GM18508 (cell line): Measurements from ENCODE around the gene CITED2.

Experiments
- ATAC-seq: cut with Tn5 transposase; IDR thresholded peaks from one replicate; pipeline ENCODE4 v1.9.1; 2021; ENCODE audit warnings: moderate number of reproducible peaks; ENCODE audit not compliant: insufficient read depth, unreplicated experiment

Gene CITED2

GRCh38 chr6:139388384-139388783 lies 13.9 kb upstream of the CITED2 start:
- no peak for ATAC-seq

- no peak for ATAC-seq
Measured at GRCh38 chr6:139386404-139386803, 12.0 kb upstream of the CITED2 start.

DNA sequence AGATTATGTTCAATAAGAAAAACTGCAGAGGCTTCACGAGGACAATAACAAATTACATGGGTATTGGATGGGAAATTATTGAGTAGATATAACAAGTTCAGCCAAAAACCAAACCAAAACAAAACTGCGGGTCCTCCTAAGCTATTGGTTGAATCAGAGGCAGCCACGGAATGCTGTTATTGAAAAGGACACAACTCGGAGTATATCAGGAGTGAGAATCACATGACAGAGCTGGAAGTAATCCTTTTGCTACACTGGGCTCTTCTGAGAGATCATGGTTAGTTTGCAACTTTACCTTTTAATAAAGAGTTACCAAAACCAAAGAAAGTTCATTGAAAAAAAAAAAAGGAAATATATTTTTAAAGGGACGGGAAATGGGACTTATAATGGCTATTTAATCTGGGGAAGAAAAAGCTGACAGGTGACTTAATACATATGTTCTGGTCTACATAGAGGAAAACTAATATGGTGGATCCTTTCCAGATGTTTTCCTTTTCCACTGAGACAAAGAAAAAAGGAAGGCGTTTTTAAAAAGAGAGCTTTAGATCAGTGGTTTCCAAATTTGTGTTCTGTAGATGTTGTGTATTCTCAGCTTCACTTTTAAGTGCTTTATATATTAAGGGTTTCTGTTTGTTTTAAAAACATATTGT lies 6.9 kb upstream of the CITED2 start:
- ATAC-seq, result no peak

- no peak for ATAC-seq
Measured at GRCh38 chr6:139380611-139381010, 6.2 kb upstream of the CITED2 start.

DNA sequence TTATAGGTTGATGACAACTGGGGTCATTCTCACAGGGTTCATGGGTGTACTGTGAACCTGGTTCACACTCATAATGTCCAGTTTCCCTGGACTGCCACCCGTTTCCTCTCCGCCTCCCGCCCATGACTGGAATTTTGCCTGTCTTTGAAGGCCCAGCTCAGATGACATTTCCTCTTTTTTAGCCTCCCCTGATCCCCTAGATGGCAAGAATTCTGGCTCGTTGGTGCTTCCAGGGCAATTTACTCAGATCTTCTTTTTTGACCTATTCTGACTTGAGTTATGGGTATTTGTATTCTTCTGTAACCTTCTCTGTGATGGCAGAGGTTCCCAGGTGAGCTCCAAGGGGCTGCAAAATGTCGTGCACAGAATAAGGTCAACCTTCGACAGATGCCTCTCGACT lies 5.7 kb upstream of the CITED2 start:
- no peak for ATAC-seq

DNA sequence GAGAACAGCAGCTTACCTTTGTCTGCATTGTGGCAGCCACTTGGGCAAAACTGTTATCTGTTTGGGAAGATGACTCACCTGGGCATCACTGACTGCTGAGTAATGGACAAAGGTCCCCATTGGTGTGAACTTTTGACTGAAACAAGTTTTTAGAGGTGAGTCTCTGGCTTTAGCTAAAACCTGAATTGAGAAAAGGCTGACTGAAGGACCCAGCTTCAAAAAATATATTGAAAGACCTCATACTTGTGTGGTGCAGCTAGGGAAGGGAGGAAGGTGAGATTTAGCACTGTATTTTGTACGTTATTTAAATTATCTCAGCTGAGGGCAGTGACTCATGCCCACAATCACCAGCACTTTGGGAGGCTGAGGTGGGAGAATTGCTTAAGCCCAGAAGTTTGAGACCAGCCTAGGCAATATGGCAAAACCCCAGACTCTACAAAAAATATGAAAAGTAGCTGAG lies 4.5 kb upstream of the CITED2 start:
- no peak for ATAC-seq

DNA sequence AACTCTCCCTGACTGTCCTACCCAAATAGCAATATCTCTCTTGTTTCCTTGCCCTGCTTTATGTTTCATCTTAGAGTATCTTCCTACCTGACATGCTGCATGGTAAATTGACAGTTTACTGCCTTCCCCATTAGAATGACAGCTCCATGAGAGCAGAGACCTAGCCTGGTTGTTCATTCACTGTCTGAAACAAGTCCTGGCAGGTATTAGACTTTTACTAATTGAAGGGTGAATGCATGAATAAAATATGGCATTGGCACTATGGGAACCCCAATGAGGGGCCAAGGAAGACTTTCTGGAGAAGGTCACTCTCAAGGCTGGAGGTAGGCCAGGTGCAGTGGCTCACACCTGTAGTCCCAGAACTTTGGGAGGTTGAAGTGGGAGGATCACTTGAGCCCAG lies 3.8 kb upstream of the CITED2 start:
- ATAC-seq, result no peak

GRCh38 chr6:139376604-139377218 lies 2.3 kb upstream of the CITED2 start:
- ATAC-seq, result no peak

DNA sequence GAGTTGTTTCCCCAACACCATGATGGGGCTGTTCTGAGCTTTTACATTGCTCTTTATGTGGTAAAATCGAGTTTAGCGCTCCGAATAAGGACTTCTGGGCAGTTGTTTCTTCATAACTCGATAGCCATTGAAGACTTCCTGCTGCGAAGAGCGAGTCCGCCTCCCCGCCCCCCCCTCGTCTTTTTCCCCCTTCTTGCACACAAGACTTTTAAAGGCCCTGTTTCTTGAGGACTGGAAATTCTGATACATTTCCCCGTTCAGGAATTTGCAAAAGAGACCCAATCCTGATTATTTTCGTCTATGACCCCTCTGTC lies 1.5 kb upstream of the CITED2 start:
- ATAC-seq, result no peak

GRCh38 chr6:139375226-139376016 lies 973 bp upstream of the CITED2 start:
- ATAC-seq, result peak; percentile 31

DNA sequence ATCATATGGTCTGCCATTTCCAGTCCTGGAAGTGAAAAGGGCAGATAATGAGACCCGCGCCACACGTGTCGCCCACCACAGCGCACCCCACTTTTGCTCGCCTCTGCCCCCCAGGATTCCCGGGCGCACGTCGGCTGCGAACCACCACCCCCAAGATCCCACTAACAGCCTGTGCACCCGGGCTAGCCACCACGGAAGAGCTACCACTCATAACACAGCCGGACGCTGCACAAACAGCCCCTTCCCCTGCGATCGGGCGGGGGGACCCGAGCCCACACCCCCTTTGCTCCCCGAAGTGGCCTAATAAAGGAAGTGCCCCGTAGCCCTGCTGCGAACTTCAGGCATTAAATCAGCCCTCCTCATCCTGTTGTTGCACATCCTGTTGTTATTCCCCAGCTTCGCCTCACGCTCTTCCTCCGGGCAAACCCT lies 506 bp downstream of the CITED2 start:
- ATAC-seq, result no peak

- no peak for ATAC-seq
Measured at GRCh38 chr6:139373154-139373927, 1.1 kb downstream of the CITED2 start.

DNA sequence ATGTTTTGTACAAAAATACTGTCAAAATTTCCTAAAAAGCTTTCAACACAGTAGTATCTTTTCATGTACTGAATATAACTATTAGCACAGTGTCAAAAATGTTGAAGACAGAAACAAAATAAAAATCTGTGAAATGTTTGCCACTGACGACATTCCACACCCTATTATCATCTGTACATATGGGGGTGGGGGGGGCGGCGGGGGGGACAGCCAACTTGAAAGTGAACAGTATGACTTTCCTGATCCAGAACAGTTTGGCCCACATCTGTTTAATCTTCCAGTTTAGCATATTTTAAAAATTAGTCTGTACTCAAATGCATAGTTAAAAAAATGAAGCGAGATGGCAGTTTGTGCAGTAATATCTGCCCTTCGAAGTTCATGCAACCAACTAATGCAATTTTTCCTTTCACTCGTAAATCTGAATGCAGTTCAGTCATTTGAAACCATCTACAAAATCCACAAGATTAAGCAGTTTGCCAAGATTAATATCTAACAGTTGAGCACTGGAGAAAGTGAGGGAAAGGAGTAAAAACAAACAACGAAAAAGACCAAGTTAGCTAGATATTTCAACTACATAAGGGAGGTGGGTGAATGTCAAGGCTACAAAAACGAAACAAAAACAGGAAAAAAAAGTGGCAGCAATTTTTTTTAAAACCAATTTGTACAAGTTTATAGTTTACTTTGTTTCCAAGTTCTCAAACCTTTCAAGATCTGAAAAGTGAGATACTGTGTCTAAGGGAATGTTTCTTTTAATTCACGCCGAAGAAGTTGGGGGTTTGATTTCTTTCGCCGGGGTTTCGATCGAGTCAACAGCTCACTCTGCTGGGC lies 1.9 kb downstream of the CITED2 start:
- ATAC-seq, result no peak

- no peak for ATAC-seq
Measured at GRCh38 chr6:139371421-139372203, 2.8 kb downstream of the CITED2 start.

- no peak for ATAC-seq
Measured at GRCh38 chr6:139370999-139371345, 3.5 kb downstream of the CITED2 start.

GRCh38 chr6:139370283-139370998 lies 4.0 kb downstream of the CITED2 start:
- ATAC-seq, result no peak

- no peak for ATAC-seq
Measured at GRCh38 chr6:139369568-139370282, 4.7 kb downstream of the CITED2 start.

DNA sequence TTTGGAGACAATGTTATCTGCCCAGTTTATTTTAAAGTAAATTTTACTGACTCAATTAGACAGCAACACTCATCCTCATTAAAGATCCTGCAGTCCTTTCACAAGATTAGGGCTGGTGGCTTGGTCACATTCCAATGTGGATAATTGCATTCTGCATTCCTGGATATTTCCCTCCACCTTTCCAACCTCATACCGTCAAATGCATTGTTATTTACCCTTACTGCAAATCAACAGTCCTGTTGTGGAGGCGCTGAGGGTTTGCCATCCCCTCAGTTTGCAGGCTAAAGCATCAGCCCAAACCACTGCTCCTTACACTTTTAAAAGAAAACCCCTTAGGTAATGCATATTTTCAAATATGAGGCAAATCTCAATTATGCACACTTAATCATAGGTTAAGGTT lies 5.4 kb downstream of the CITED2 start:
- no peak for ATAC-seq
